Left renal cortex interstitium (tissue), 4 donors: ENCODE results near the gene SPTY2D1. TPM values are rescaled to one million over a fixed set of nuclear protein-coding genes. Genes with fewer than 3 reads are reported as not detected.

Source experiments
- DNase-seq, 4 donors: peaks; one replicate each; pipeline ENCODE4 v3.0.0-alpha.2; 2013; ENCODE audit warnings: low read depth in 4 of 4, low spot score in 2 of 4, missing footprints in 1 of 4
- polyA plus RNA-seq, 4 donors: library from polyadenylated mRNA; unstranded; fragments of 120-200 nt; gene quantifications; one replicate each; pipeline ENCODE4 v1.2.1, GENCODE V29; 2013; ENCODE audit not compliant: insufficient read length in 4 of 4

The SPTY2D1 gene
- polyA plus RNA-seq, 4 donors: 22.7 to 29.7 (median 26.5) TPM

GRCh38 chr11:18566406-18566805, 67.7 kb downstream of the SPTY2D1 start:
- DNase-seq: no peak

- DNase-seq: no peak
These were observed 70.0 kb downstream of the SPTY2D1 start for GRCh38 chr11:18564149-18564548.

GRCh38 chr11:18563090-18563730, 70.9 kb downstream of the SPTY2D1 start:
- DNase-seq: no peak

Other genes with a start within 250 kb of the SPTY2D1 start
- 100 to 1,000 TPM; 231 to 319 (median 268) TPM for gene LDHA, start 239.8 kb downstream of the SPTY2D1 start, polyA plus RNA-seq
- gene LDHC, start 222.0 kb downstream of the SPTY2D1 start, polyA plus RNA-seq: under 1 TPM in 3 of 4 donors, not detected in 1; 0.13 to 0.64 (median 0.34) TPM
- gene LDHAL6A, start 178.5 kb downstream of the SPTY2D1 start, polyA plus RNA-seq: 1 to 10 TPM in 3 of 4 donors, under 1 TPM in 1; 0.69 to 1.7 (median 1.2) TPM
- gene TSG101, start 107.4 kb downstream of the SPTY2D1 start, polyA plus RNA-seq: 100 to 1,000 TPM; 134 to 189 (median 148) TPM
- 10 to 100 TPM; 18.0 to 23.9 (median 19.9) TPM for gene UEVLD, start 45.6 kb downstream of the SPTY2D1 start, polyA plus RNA-seq
- gene MISFA, start 34.6 kb downstream of the SPTY2D1 start, polyA plus RNA-seq: 10 to 100 TPM in 2 of 4 donors, 1 to 10 TPM in 2; 4.2 to 16.1 (median 9.5) TPM
- gene TMEM86A, start 64.4 kb upstream of the SPTY2D1 start, polyA plus RNA-seq: 1 to 10 TPM; 7.0 to 10.0 (median 8.2) TPM
- gene IGSF22, start 91.8 kb upstream of the SPTY2D1 start, polyA plus RNA-seq: 1 to 10 TPM; 1.7 to 3.4 (median 2.9) TPM
- 1 to 10 TPM in 1 of 4 donors, under 1 TPM in 3; 0.56 to 1.5 (median 0.78) TPM for gene PTPN5, start 157.5 kb upstream of the SPTY2D1 start, polyA plus RNA-seq